Keratinocyte (primary cell): ENCODE results near the gene IVNS1ABP. TPM values are rescaled to one million over a fixed set of nuclear protein-coding genes. Genes with fewer than 3 reads are reported as not detected.

Experiments
- DNase-seq: peaks from one replicate; pipeline ENCODE4 v3.0.0-alpha.2; 2011; ENCODE audit warnings: low read depth, missing footprints, low spot score
- FAIRE-seq: peaks from 2 replicates; lab custom pipeline; 2011; peaks lifted over from hg19 to GRCh38; lab: Jason Lieb, UNC
- H2AFZ ChIP-seq: 2 replicates; pipeline ENCODE4 v1.6.0; 2012; ENCODE audit warnings: low read length, control low read depth, inconsistent platforms; ENCODE audit not compliant: control insufficient read depth
- H3K27ac ChIP-seq: 2 replicates; pipeline ENCODE4 v1.5.1; 2011; ENCODE audit warnings: low read length; ENCODE audit not compliant: control insufficient read depth, insufficient read depth
- H3K27me3 ChIP-seq: 3 replicates; pipeline ENCODE4 v1.6.0; 2011; ENCODE audit warnings: low read length; ENCODE audit not compliant: control insufficient read depth, insufficient read depth; ENCODE audit errors: extremely low read depth
- H3K36me3 ChIP-seq, 2 experiments: 2 replicates in 1 of 2; 3 replicates in 1 of 2; pipeline ENCODE4 v1.5.1; 2011; ENCODE audit warnings: low read length in 2 of 2, mild to moderate bottlenecking in 1 of 2; ENCODE audit not compliant: control insufficient read depth in 2 of 2, insufficient read depth in 2 of 2; ENCODE audit errors: extremely low read depth in 1 of 2
- H3K4me1 ChIP-seq: 3 replicates; pipeline ENCODE4 v1.5.1; 2011; ENCODE audit warnings: low read length; ENCODE audit not compliant: control insufficient read depth, insufficient read depth; ENCODE audit errors: extremely low read depth
- H3K4me2 ChIP-seq: 3 replicates; pipeline ENCODE4 v1.6.0; 2011; ENCODE audit warnings: low read depth, low read length; ENCODE audit not compliant: control insufficient read depth, insufficient read depth; ENCODE audit errors: extremely low read depth
- H3K4me3 ChIP-seq, 3 experiments: fragments of 200-600 bp in 1 of 3; sonication (generic) in 1 of 3; 2 replicates in 2 of 3; 3 replicates in 1 of 3; pipeline ENCODE4 v1.5.1; 2011 to 2016; ENCODE audit warnings: low read length in 3 of 3, mild to moderate bottlenecking in 3 of 3, control low read depth in 2 of 3, inconsistent platforms in 1 of 3, low read depth in 1 of 3, mixed read lengths in 1 of 3, mixed run types in 1 of 3, moderate library complexity in 1 of 3; ENCODE audit not compliant: control insufficient read depth in 2 of 3, insufficient read depth in 2 of 3; ENCODE audit errors: extremely low read depth in 1 of 3
- H3K79me2 ChIP-seq: 2 replicates; pipeline ENCODE4 v1.6.0; 2012; ENCODE audit warnings: low read length; ENCODE audit not compliant: control insufficient read depth, insufficient read depth
- H3K9ac ChIP-seq: 3 replicates; pipeline ENCODE4 v1.6.0; 2011; ENCODE audit warnings: low read length; ENCODE audit not compliant: control insufficient read depth, insufficient read depth; ENCODE audit errors: extremely low read depth
- H3K9me1 ChIP-seq: 3 replicates; pipeline ENCODE4 v1.6.0; 2011; ENCODE audit warnings: low read length; ENCODE audit not compliant: control insufficient read depth, insufficient read depth; ENCODE audit errors: extremely low read depth
- H3K9me3 ChIP-seq: 2 replicates; pipeline ENCODE4 v1.5.1; 2012; ENCODE audit warnings: low read depth, low read length; ENCODE audit not compliant: control insufficient read depth
- H4K20me1 ChIP-seq: 3 replicates; pipeline ENCODE4 v1.6.0; 2011; ENCODE audit warnings: low read length; ENCODE audit not compliant: control insufficient read depth, insufficient read depth; ENCODE audit errors: extremely low read depth
- CTCF ChIP-seq, 3 experiments: IDR thresholded peaks in 1 of 3; conservative IDR thresholded peaks in 1 of 3; optimal IDR thresholded peaks in 1 of 3; 2 replicates in 2 of 3; 3 replicates in 1 of 3; pipeline versions ENCODE3 to v1.5.1; 2011; ENCODE audit warnings: low read length in 3 of 3, mild to moderate bottlenecking in 3 of 3, moderate library complexity in 2 of 3, control low read depth in 1 of 3, inconsistent platforms in 1 of 3; ENCODE audit not compliant: insufficient read depth in 2 of 3; ENCODE audit errors: extremely low read depth in 1 of 3
- EZH2 ChIP-seq: IDR thresholded peaks from one replicate; pipeline ENCODE4 v1.6.1; 2012; ENCODE audit warnings: inconsistent platforms, mild to moderate bottlenecking, low read length, moderate library complexity
- dilution Hi-C: fragments of 300-500 bp; cut with MboI; formaldehyde crosslinking; loops from one replicate; pipeline ENCODE4 v1.7.0; 2020; ENCODE audit warnings: low sequenced_read_pairs; ENCODE audit not compliant: extremely low pct_ligation_motif_present
- polyA plus RNA-seq, 5 experiments: library from polyadenylated mRNA; depleted of rRNA in 3 of 5; stranded (reverse) in 3 of 5; stranded (forward) in 1 of 5; unstranded in 1 of 5; fragments of >200 nt; gene quantifications; 1 replicate in 1 of 5; 2 replicates in 3 of 5; 3 replicates in 1 of 5; pipeline versions ENCODE4 v1.2.1 to v1.2.3, GENCODE V29; 2011 to 2012; ENCODE audit warnings: missing spikeins in 2 of 5, low read depth in 1 of 5, low replicate concordance in 1 of 5

Gene IVNS1ABP
- polyA plus RNA-seq, 1 donor (not counting 4 experiments of a cell fraction or from before 2014, with no cell fraction given) = 162 TPM

- Histone ChIP-seq H2AFZ (no peak overlapping the region), H4K20me1 (no peaks in the 10 kb centered on the region), H3K9me3 (no peaks in the 10 kb centered on the region), H3K27me3 (no peaks in the 10 kb centered on the region), H3K79me2 (no peaks in the 10 kb centered on the region), H3K4me1 (peaks cover 16% of the 10 kb centered on the region), H3K4me3 (no peak overlapping the region), H3K9ac (no peak overlapping the region), H3K27ac (no peak overlapping the region), H3K4me2 (no peak overlapping the region), H3K9me1 (no peaks in the 10 kb centered on the region), H3K36me3 (no peaks in the 10 kb centered on the region)
- FAIRE-seq (no peak), DNase-seq (no peak)
- TF ChIP-seq EZH2 (no peak), CTCF (optimal IDR thresholded peaks at IDR 0.05 in 1 of 3, IDR thresholded peaks at IDR 0.05 in 1 of 3, conservative IDR thresholded peaks at IDR 0.05 in 1 of 3; ENCODE audit: extremely low read depth in 1 of 3, insufficient read depth in 2 of 3, low read length in 3 of 3) (no peak)
- dilution Hi-C loops = no loop called here
These were observed 36.1 kb upstream of the IVNS1ABP start for GRCh38 chr1:185353124-185353523.

- H3K9ac ChIP-seq = no peak overlapping the region
- H3K4me3 ChIP-seq = no peak overlapping the region
- dilution Hi-C loops = no loop called here
- no peaks in the 10 kb centered on the region for H3K27me3 ChIP-seq
- no peak for TF ChIP-seq CTCF (optimal IDR thresholded peaks at IDR 0.05 in 1 of 3, IDR thresholded peaks at IDR 0.05 in 1 of 3, conservative IDR thresholded peaks at IDR 0.05 in 1 of 3; ENCODE audit: extremely low read depth in 1 of 3, insufficient read depth in 2 of 3, low read length in 3 of 3)
- TF ChIP-seq EZH2 = no peak
- H3K36me3 ChIP-seq = no peaks in the 10 kb centered on the region
- H3K4me2 ChIP-seq = no peak overlapping the region
- no peaks in the 10 kb centered on the region for H3K79me2 ChIP-seq
- FAIRE-seq = no peak
- H3K4me1 ChIP-seq = peaks cover 16% of the 10 kb centered on the region
- H3K27ac ChIP-seq = no peak overlapping the region
- H3K9me1 ChIP-seq = no peaks in the 10 kb centered on the region
- no peak overlapping the region for H2AFZ ChIP-seq
- no peaks in the 10 kb centered on the region for H3K9me3 ChIP-seq
- H4K20me1 ChIP-seq = no peaks in the 10 kb centered on the region
- no peak for DNase-seq
These were observed 34.9 kb upstream of the IVNS1ABP start for GRCh38 chr1:185351734-185352466.
